Kasumi-1 (cell line): ENCODE measurements around the gene USP51.
"Not testable (repeated sequence)": the region's sequence is repeated elsewhere in the genome, so short reads cannot be mapped to it uniquely, and the experiment has no call there.

Experiments
- DNase-seq, 2 experiments: peaks; one replicate each; lab custom pipeline; 2025; lab: John Stamatoyannopoulos, UW

USP51 gene

GRCh38 chrX:55489314-55490009 is at the start of gene USP51:
Gene USP51 (minus strand): TSS chrX:55489848. CDS start chrX:55488939, 909 bp downstream.
- DNase-seq: peak; percentile 39 to 55

GRCh38 chrX:55524487-55524886 is 34.8 kb upstream of the USP51 start:
- DNase-seq: no peak

- no peak for DNase-seq
These were observed 33.7 kb upstream of the USP51 start for GRCh38 chrX:55523356-55523755.

DNA sequence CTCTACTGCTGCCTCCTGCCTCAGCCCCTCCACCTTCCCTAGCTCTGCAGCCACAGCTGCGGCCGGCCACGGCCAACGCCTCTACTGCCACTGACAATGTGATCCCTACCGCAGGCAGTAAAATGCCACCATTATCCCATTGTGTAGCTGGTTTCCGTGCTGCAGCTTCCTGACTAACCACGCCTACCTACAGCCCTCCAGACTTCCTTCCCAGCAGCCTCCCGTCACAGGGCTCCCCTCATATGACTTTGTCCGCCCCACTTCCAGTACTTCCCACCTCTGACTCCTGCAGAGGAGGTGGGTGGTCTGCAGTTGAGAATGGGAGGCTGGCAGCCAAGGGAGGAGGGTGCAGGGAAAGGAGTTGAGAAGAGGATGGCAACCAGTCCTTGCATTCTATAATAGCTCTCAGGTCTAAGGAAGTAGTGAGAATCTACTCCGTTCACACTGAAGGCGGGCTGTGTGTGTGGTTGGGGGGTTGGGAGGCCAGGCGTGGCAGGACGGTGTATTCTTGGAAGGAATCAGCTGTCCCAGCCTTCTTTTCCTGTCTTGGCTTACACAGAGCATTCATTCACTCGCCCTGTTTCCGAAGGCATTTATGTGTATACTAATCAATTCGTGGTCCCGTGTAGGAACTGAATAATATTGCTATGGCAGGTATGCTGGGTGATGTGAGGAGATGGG is 33.1 kb upstream of the USP51 start:
- DNase-seq: no peak

DNA sequence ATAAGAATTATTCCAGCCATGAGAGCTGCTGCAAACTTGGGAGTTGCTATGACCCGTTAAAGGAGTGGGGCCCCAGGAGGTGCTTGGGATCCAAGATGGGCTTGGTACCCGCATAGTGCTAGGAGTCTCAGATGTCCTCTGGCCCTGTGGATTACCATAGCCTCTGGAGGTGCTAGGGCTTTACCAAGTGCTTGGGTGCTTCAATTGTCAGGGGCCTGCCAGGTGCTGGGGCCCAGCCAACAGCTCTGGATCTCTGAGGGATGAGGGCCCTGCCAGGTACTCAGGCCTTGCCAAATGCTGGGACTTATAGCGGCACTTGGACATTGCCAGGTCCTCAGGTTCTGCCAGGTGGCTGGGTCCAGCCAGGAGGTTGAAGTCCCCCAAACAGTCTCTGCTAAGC is 32.0 kb upstream of the USP51 start:
- no peak for DNase-seq

DNA sequence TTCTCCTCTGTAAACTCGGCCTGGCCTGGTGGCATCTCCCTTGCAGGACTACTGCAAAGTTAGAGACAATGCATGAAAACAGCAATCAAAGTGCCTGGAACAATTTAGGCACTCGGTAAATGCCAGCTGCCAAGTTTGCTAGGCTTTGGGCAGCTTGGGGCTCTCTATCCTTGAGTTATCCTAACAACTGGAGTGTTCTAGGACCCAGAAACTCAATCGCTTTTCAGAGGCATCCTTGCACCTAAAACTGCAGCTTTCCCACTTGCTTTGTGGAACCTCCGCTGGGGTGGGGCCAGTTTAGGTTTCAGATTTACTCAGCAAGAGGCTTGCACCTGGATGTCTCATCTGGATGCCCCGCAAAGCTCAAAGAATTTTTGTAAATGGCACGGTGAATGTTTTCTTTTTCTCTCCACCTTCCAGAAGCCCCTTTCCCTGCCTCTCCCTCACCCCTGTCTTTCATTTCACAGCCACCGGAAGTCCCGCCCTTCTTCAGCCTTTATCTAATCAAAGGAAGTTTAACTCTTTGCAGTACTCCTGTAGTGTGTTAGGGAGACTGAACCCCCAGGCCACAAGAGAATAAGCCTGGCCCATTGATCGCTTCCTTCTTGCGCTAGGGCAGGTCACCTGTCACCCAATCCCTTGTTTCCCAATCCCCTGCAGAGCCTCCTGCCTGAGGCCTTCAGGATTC is 27.3 kb upstream of the USP51 start:
- DNase-seq: not testable (repeated sequence)

DNA sequence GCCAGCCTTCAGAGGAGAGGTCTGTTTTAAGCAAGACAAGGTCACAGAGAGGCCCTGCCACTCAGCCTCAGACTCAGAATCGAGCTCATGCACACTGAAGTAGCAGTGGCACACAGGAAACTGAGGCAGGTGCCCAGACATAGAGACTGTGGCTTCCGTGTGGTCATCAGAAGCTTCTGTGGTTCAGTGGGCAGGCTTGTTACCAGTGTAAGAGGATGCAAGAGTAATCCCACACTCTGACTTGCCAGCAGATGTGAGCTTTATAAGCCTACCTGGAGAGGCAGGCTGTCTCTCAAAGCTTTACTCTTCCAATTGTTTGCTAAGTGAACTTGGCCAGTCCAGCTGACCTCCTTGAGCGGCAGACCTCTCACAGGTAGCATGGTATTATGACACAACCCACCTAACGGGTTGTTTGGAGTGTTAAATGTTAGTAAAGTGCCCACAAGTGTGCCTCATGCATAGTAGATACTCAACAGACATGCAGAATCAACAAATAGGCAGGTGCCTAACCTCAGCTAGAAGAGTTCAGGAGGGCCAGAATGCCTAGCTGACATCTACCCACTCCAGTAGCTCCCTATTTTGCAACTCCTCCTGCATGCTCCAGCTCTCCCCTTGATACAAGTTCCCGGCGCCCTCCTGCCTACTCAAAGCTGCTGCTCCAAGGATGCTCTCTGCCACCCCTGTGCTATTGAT is 23.5 kb upstream of the USP51 start:
- DNase-seq: not testable (repeated sequence)

DNA sequence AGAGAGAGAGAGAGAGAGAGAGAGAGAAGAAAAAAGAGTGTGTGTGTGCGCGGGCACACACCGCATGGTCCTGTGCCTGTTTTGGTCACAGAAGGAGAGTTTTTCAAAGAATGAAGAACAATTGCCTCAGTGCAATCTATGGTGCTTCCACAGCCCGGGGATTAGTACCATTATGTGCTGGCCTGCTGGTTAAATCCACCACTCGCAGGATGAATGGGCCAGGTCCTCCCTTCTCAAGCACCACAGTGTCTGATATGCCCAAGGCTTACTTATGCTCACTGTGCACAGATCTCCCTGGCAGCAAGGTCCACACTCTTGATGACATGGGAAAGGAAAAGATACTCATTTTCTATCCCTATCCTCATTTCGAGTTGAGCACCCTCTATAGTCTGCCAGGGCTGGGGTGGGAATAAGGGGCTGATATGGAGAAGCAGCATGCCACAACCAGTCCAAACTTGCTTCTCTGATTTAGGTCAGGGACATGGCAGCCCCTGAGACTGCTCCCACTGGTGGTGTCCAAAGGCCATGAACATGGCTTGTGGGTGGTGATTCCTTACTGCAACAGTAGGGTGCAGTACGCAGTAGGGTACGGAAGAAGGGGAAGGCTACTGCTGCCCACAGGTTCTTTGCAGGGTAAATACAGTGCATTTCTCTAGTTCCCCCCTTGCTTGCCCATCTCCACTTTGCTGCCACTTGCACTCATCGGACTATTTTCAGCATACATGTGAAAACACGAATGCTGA is 18.9 kb upstream of the USP51 start:
- DNase-seq: not testable (repeated sequence)

- DNase-seq: not testable (repeated sequence)
These were observed 18.1 kb upstream of the USP51 start for GRCh38 chrX:55507699-55508098.

DNA sequence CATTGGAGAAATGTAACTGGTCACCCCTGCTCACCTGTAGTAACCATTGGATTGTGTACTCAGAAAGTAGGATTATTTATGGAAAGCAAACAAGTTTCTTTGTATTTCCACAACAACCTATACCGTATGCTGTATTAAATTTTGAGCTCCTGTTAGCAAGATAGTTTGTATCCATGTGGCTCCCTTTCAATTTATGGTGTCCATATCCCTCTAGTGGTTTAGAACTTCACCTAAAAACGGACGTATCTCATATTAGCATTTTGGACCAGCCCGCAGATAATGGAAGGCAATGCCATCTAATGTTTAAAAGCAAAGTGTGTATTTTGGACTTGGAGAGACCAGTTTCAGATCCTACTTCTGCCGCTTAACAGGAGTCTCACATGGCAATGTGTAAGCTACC is 17.4 kb upstream of the USP51 start:
- DNase-seq: not testable (repeated sequence)

- no peak for DNase-seq
These were observed 1.3 kb upstream of the USP51 start for GRCh38 chrX:55490974-55491373.

DNA sequence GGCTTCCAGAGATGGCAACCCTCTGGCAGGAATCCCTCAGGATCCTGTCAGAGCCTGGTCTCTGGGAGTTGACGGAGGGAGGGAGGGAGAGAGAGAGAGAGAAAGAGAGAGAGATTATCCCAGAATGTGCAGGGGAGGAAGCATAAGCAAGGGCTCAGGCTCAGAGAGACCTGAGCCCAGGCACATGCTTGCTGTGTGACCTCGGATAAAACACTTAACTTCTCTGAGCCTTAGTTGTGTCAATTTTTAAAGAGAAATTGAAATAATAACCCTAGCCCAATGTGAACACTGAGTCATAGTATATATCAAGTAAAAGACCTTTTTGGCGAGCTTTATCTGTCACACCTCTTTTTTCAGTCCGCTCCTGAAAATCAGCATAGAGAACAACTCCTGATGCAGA is 473 bp upstream of the USP51 start:
- no peak for DNase-seq

GRCh38 chrX:55488593-55489313 is 895 bp downstream of the USP51 start:
- DNase-seq: peak in 1 of 2 experiments; percentile 49

DNA sequence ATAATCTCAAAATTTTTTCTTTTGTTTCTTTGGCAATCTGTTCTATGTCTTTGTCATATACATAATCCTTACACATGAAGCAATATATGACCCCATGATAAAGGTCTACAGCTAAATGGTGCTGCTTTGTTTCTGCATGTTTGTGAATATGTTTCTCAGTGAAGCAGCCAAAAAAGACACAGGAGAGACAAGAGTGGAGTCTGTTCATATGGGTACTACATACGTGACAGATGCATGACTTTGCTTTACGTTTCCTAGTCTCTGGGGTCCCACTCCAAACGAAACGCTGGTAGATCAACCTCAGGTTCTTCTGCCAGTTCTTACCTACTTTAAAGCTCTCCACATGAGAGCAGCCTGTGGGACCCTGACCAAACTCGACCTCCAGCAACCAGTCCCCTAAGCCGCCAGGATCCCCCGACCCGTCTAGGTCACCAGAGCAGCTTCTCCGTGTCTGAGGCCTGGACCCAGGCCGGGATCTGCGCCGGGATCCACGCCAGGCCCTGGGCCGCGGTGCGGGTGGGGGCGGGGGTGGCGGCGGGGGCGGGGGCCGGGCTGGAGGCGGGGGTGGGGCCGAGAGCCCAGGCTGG is 1.5 kb downstream of the USP51 start:
- no peak for DNase-seq

DNA sequence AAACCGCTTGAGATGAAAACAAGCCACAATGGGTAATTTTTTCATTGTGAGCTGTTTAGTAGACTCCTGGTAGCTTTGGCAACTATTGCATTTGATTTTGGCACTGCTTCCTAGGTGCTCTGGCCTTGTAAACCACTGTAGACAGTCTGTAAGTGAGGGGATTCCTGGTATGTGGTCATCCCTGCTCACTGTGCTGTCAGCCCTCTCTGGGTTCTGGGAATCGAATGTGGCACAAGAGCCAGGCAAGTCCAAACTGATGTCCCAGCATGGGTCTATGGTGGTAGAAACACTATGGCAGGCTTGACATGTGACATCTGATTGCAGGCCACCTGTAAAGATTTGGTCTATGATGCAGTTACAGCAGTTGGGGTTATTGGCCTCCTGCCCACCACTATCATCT is 2.5 kb downstream of the USP51 start:
- DNase-seq: no peak

- no peak for DNase-seq
These were observed 2.9 kb downstream of the USP51 start for GRCh38 chrX:55486736-55487135.

DNA sequence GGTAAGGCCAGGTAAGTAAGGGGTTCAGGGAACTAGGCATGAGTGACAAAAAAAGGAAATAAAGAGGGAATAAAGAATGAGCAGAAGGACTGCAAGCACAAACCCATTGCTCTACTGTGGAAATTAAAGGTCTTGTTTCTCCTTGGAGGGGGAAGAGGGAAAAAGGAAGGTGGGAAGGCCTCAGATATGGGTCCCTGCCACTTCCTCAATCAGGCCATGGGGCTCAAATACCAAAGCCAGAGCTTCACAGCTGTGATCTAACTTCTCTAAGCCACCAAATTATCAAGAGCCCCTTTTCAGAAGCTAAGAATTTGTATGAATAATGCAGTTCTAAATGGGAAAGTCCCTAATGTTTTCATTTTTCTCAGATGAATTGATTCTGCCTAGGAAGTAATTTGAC is 4.7 kb downstream of the USP51 start:
- DNase-seq: peak in 1 of 2 experiments; percentile 14

DNA sequence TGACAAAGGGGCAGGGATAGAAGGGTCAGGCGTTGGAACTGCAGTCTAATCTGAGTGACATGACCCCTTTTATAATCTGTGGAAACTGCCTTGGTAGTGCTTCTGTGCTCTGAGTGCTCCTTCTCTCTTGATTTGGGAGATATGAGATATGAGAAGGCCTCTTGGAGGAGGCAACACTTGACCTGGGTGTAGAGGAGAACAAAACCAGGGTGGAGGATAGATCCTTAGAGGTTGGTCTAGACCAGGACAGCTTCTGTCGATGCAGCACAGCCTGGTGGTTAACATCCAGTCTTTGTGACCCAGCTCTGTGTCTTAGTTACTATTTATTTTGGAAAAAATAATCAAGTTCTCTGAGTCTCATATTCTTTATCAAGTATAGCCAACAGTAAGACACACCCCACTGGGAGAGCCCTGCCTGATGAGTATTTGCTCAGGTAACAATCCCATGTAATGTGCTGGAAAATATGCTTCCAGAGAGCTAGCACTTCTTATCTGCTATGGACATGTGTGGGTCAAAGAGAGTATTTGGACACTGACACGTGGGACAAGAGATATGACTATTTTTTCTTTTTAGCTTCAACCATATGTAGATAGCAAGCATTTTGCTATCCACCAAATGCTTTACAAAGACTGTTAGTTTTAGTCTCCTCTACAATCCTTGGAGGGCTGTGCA is 9.1 kb downstream of the USP51 start:
- DNase-seq: no peak

GRCh38 chrX:55479956-55480355 is 9.7 kb downstream of the USP51 start:
- DNase-seq: not testable (repeated sequence)

DNA sequence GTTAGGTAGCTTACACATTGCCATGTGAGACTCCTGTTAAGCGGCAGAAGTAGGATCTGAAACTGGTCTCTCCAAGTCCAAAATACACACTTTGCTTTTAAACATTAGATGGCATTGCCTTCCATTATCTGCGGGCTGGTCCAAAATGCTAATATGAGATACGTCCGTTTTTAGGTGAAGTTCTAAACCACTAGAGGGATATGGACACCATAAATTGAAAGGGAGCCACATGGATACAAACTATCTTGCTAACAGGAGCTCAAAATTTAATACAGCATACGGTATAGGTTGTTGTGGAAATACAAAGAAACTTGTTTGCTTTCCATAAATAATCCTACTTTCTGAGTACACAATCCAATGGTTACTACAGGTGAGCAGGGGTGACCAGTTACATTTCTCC is 23.9 kb downstream of the USP51 start:
- not testable (repeated sequence) for DNase-seq
